Activated naive CD8-positive, alpha-beta T cell treated with anti-CD3 and anti-CD28 coated beads for 36 hours (primary cell): ENCODE measurements around the gene SPOP. TPM values are rescaled to one million over a fixed set of nuclear protein-coding genes. Genes with fewer than 3 reads are reported as not detected.
"Not testable (repeated sequence)": the region's sequence is repeated elsewhere in the genome, so short reads cannot be mapped to it uniquely, and the experiment has no call there.

Experiments
- DNase-seq: peaks from one replicate; pipeline ENCODE4 v3.0.0; 2021
- H3K27ac Mint-ChIP-seq: one replicate; pipeline ENCODE4 v1.8.0; 2022; ENCODE audit warnings: mild to moderate bottlenecking, moderate library complexity, mixed read lengths
- H3K27me3 Mint-ChIP-seq: one replicate; pipeline ENCODE4 v1.8.0; 2022; ENCODE audit warnings: mild to moderate bottlenecking, mixed read lengths
- H3K36me3 Mint-ChIP-seq: one replicate; pipeline ENCODE4 v1.8.0; 2021; ENCODE audit warnings: mild to moderate bottlenecking, mixed read lengths
- H3K4me1 Mint-ChIP-seq: one replicate; pipeline ENCODE4 v1.8.0; 2021; ENCODE audit warnings: mixed read lengths
- H3K4me3 Mint-ChIP-seq: one replicate; pipeline ENCODE4 v1.8.0; 2022; ENCODE audit warnings: mild to moderate bottlenecking, moderate library complexity, mixed read lengths
- H3K9me3 Mint-ChIP-seq: one replicate; pipeline ENCODE4 v1.8.0; 2022; ENCODE audit warnings: mixed read lengths
- total RNA-seq, 2 experiments: library from RNA; stranded (reverse); gene quantifications; one replicate each; pipeline ENCODE4 v1.2.3, GENCODE V29; 2021

SPOP gene
- total RNA-seq, 2 experiments from 2014 or later, result 56.6 to 57.7 TPM

- Mint-ChIP-seq H3K4me1 (peaks cover 17% of the 10 kb centered on the region), H3K27me3 (peaks cover 12% of the 10 kb centered on the region), H3K9me3 (peaks cover 4% of the 10 kb centered on the region), H3K27ac (no peak overlapping the region), H3K4me3 (no peak overlapping the region), H3K36me3 (peaks cover 6% of the 10 kb centered on the region)
- DNase-seq, result no peak
Observed at GRCh38 chr17:49681106-49681979, 3.4 kb upstream of the SPOP start.

- H3K4me1 Mint-ChIP-seq, result peaks cover 26% of the 10 kb centered on the region
- no peak for DNase-seq
- no peak overlapping the region for H3K27ac Mint-ChIP-seq
- H3K27me3 Mint-ChIP-seq, result peaks cover 12% of the 10 kb centered on the region
- H3K9me3 Mint-ChIP-seq, result peaks cover 4% of the 10 kb centered on the region
- H3K36me3 Mint-ChIP-seq, result peaks cover 10% of the 10 kb centered on the region
- no peak overlapping the region for H3K4me3 Mint-ChIP-seq
Observed at GRCh38 chr17:49680314-49680713, 2.4 kb upstream of the SPOP start.

- H3K4me1 Mint-ChIP-seq, result peaks cover 46% of the 10 kb centered on the region
- H3K27ac Mint-ChIP-seq, result peak overlapping the region; percentile 99
- DNase-seq, result peak; percentile 97
- peaks cover 4% of the 10 kb centered on the region for H3K9me3 Mint-ChIP-seq
- H3K36me3 Mint-ChIP-seq, result peaks cover 28% of the 10 kb centered on the region
- H3K27me3 Mint-ChIP-seq, result peaks cover 12% of the 10 kb centered on the region
- peak overlapping the region; percentile 98 for H3K4me3 Mint-ChIP-seq
Observed at GRCh38 chr17:49677134-49677932, 564 bp downstream of the SPOP start.

DNA sequence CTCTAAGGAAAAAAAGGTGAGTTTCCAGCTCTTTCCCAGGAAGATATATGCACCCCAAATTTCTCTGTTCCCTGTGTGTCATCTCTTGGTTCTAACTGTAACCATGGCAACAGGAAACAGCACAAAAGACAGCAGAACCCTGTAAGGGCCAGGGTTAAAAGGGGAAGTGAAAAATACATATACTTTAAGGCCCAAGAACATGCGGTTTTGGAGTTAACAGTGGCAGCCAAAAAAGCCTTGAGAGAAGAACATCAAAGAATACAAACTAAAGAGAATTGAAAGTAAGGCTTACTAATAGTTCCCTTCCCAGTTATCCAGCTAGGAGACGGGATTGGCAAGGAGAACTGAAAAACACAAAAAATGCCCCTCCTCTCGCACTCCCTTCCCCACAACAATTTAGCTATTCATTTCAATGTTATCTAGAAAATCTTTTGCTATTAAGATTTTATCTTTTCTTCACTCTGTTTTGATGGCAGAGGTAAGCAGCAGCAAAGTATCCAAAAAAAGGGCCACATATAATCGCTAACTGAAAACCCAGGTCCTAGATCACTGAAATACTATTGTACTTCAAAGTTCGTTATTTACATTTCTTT, 1.5 kb downstream of the SPOP start:
- Mint-ChIP-seq H3K27ac (peak overlapping the region; percentile 99), H3K9me3 (peaks cover 4% of the 10 kb centered on the region), H3K4me1 (peaks cover 48% of the 10 kb centered on the region), H3K4me3 (peak overlapping the region; percentile 98), H3K27me3 (peaks cover 12% of the 10 kb centered on the region), H3K36me3 (peaks cover 28% of the 10 kb centered on the region)
- no peak for DNase-seq

- Mint-ChIP-seq H3K36me3 (peaks cover 28% of the 10 kb centered on the region), H3K9me3 (peaks cover 4% of the 10 kb centered on the region), H3K4me3 (no peak overlapping the region), H3K27me3 (peaks cover 12% of the 10 kb centered on the region), H3K27ac (peak overlapping the region; percentile 99), H3K4me1 (peaks cover 65% of the 10 kb centered on the region)
- no peak for DNase-seq
Observed at GRCh38 chr17:49674507-49674906, 3.4 kb downstream of the SPOP start.

DNA sequence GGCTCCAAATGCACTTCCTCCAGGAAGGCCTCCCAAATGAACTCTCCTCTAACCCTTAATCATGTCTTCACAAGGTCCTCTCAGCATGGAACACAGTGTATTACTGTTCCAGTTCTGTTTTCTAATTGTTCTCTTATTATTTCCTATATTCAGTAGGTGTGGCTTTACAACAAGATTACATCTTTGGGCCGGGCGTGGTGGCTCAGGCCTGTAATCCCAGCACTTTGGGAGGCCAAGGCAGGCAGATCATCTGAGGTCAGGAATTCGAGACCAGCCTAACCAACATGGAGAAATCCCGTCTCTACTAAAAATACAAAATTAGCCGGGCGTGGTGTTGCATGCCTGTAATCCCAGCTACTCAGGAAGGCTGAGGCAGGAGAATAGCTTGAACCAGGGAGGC, 4.2 kb downstream of the SPOP start:
- Mint-ChIP-seq H3K36me3 (peaks cover 28% of the 10 kb centered on the region), H3K27me3 (peaks cover 12% of the 10 kb centered on the region), H3K4me1 (peaks cover 65% of the 10 kb centered on the region)
- not testable (repeated sequence) for H3K9me3 Mint-ChIP-seq, DNase-seq, H3K27ac Mint-ChIP-seq, H3K4me3 Mint-ChIP-seq

DNA sequence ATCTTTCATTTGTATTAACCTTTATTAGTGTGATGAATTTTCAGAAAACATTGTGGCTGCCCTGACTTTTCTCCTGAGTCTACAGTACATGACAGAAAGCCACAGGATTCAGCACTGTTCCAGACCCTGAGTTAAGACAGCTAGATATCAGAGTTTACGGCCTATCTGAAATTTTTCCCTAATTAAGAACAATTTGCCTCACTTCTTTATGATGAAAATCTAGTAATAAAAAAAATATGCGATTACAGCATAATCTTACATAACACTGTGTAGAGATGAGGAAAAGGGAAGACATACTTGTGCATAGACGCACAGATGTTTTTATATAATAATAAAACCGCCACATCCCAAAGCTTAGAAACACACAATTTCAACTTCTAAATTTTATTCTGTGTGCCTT, 7.3 kb downstream of the SPOP start:
- no peak overlapping the region for H3K4me3 Mint-ChIP-seq
- no peaks in the 10 kb centered on the region for H3K9me3 Mint-ChIP-seq
- H3K27ac Mint-ChIP-seq, result no peak overlapping the region
- peaks cover 57% of the 10 kb centered on the region for H3K4me1 Mint-ChIP-seq
- no peak for DNase-seq
- H3K27me3 Mint-ChIP-seq, result no peaks in the 10 kb centered on the region
- H3K36me3 Mint-ChIP-seq, result peaks cover 32% of the 10 kb centered on the region

DNA sequence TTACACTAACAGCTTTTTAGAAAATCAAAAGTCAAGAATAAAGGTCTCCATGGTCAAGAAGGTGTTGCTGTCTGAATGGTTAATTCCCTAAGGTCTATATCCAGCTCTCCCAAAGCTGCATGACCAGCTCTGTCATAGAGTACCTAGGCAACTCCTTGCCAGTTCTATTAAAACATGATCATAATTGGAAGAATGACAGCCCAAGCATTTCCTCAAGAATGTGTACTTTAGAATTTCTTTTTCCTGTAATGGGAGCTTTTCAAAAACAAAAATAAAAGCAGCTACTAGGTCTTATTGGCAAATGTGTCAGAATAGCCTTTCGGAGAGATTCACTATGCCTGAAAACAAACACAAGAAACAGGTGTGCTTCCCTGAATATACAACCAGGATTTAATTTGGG, 7.9 kb downstream of the SPOP start:
- Mint-ChIP-seq H3K27ac (no peak overlapping the region), H3K36me3 (peaks cover 25% of the 10 kb centered on the region), H3K4me1 (peaks cover 54% of the 10 kb centered on the region), H3K27me3 (no peaks in the 10 kb centered on the region), H3K9me3 (no peaks in the 10 kb centered on the region), H3K4me3 (no peak overlapping the region)
- DNase-seq, result no peak

DNA sequence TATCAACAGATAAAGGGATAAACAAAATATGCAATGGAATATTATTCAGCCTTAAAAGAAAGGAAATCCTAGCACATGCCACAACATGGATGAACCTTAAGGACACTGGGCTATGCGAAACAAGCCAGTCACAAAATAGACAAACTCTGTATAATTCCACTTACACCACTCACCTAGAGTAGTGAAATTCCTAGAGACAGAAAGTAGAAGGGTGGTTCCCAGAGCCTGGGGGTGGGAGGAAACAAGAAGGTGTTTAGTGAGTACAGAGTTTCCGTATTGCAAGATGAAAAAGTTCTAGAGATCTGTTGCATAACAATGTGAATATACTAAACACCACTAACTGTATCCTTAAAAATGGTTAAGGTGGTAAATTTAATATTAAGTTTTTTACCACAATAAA, 10.0 kb downstream of the SPOP start:
- Mint-ChIP-seq H3K36me3 (peaks cover 16% of the 10 kb centered on the region), H3K27ac (no peak overlapping the region), H3K27me3 (no peaks in the 10 kb centered on the region), H3K4me1 (peaks cover 53% of the 10 kb centered on the region), H3K4me3 (no peak overlapping the region), H3K9me3 (no peaks in the 10 kb centered on the region)
- no peak for DNase-seq

DNA sequence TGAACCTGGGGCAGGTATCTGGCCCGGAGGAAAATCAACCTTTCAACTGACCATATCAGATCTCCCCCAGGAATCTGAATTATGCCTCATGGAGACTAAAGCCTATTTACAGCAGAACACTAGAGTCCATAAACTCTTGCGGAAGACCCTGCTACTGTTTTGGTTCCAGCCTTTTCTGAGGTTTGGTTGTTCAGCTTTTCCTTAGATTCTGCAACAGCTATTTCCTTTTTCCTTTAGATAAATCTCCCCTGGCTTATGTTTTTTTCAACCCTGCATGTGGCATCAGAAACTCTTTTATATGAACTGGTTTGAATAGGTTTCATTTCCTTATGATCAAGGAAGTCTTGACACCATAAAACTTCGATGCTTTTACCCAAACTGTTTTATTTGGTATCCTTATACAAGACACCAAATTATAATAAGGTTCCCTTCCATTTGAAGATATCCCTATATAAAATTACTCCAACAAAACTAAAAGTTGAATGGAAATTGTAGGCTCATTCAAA, 13.1 kb downstream of the SPOP start:
- no peak for DNase-seq
- Mint-ChIP-seq H3K4me1 (peaks cover 49% of the 10 kb centered on the region), H3K4me3 (no peak overlapping the region), H3K36me3 (peaks cover 21% of the 10 kb centered on the region), H3K27me3 (no peaks in the 10 kb centered on the region), H3K9me3 (no peaks in the 10 kb centered on the region), H3K27ac (peak overlapping the region; percentile 16)

DNA sequence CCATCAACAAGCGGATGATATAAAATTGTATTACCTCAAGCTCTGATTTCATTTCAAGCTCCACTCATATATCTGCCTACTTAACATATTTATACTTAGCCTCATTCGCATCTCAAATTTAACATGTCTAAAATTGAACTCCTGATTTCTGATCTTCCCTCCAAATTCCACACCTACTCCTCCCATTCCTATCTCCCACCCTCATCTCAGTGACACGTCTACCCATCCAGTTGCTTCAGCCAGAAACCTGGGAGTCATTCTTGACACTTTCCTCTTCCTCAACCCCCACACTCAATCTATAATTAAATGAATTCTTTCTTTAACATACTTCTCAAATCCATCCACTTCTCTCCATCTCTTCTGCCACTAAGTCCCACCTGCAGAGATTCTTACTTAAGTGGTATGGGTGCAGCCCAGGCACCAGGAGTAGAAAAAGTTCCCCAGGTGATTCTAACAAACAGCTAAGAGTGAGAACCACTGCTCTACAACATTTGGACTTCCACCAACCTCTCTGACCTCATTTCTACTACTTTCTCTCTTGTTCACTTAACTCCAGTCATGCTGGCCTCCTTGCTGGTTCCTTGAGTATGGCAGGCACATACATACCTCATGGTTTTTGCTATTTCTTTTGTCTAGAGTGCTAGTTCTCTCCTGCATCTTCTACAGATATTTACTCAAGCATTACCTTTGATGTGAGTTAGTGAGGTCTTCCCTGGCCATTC, 18.1 kb downstream of the SPOP start:
- no peak for DNase-seq
- Mint-ChIP-seq H3K27me3 (no peaks in the 10 kb centered on the region), H3K4me3 (no peak overlapping the region), H3K9me3 (no peaks in the 10 kb centered on the region), H3K36me3 (peaks cover 22% of the 10 kb centered on the region), H3K27ac (no peak overlapping the region), H3K4me1 (peaks cover 54% of the 10 kb centered on the region)

- peaks cover 14% of the 10 kb centered on the region for H3K36me3 Mint-ChIP-seq
- peaks cover 55% of the 10 kb centered on the region for H3K4me1 Mint-ChIP-seq
- H3K4me3 Mint-ChIP-seq, result no peak overlapping the region
- no peaks in the 10 kb centered on the region for H3K27me3 Mint-ChIP-seq
- H3K9me3 Mint-ChIP-seq, result no peaks in the 10 kb centered on the region
- DNase-seq, result no peak
- H3K27ac Mint-ChIP-seq, result no peak overlapping the region
Observed at GRCh38 chr17:49656247-49656646, 21.6 kb downstream of the SPOP start.

- Mint-ChIP-seq H3K4me1 (peaks cover 58% of the 10 kb centered on the region), H3K4me3 (peak overlapping the region; percentile 54), H3K9me3 (no peaks in the 10 kb centered on the region), H3K36me3 (peaks cover 15% of the 10 kb centered on the region), H3K27ac (peak overlapping the region; percentile 88), H3K27me3 (no peaks in the 10 kb centered on the region)
- DNase-seq, result no peak
Observed at GRCh38 chr17:49647256-49647585, 30.7 kb downstream of the SPOP start.

GRCh38 chr17:49646391-49647255, 31.3 kb downstream of the SPOP start:
- H3K4me3 Mint-ChIP-seq, result peak overlapping the region; percentile 54
- peaks cover 54% of the 10 kb centered on the region for H3K4me1 Mint-ChIP-seq
- no peaks in the 10 kb centered on the region for H3K9me3 Mint-ChIP-seq
- peak overlapping the region; percentile 88 for H3K27ac Mint-ChIP-seq
- no peaks in the 10 kb centered on the region for H3K27me3 Mint-ChIP-seq
- peak; percentile 70 for DNase-seq
- H3K36me3 Mint-ChIP-seq, result peaks cover 15% of the 10 kb centered on the region
